GM18951 (cell line): Measurements from ENCODE around the gene LRRC72.
"Not testable (repeated sequence)": the region's sequence is repeated elsewhere in the genome, so short reads cannot be mapped to it uniquely, and the experiment has no call there.

Source experiments
- POLR2A ChIP-seq: IDR thresholded peaks from 4 replicates; pipeline ENCODE4 v1.6.1; 2011; ENCODE audit warnings: mild to moderate bottlenecking; ENCODE audit not compliant: insufficient read length, insufficient read depth; ENCODE audit errors: extremely low read depth
- in situ Hi-C: fragments of 300-500 bp; cut with MboI; formaldehyde crosslinking; loops from one replicate; pipeline ENCODE4 v1.12.0; 2022; ENCODE audit warnings: low sequenced_read_pairs, mixed read lengths, inconsistent platforms; ENCODE audit not compliant: unreplicated experiment

Gene LRRC72

DNA sequence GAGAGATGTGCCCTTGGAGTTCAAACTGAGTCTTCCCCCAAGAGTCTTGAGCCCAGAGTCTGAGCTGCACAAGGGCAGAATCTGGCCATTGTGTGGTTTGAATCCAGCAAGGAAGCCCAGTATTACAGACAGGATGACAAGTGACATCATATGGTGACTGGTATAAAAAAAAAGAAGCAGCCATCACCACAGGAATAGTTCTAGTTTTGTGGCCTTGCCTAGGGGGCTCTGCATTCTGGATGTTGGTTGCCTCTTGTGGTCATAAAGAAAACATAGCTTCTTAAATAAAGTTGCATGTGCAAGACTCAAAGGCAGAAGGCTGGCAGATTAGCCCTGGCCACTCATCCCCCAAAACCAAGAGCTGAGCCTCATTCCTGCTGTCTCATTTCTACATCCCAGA, 16.8 kb upstream of the LRRC72 start:
- in situ Hi-C loops, result no loop called here

DNA sequence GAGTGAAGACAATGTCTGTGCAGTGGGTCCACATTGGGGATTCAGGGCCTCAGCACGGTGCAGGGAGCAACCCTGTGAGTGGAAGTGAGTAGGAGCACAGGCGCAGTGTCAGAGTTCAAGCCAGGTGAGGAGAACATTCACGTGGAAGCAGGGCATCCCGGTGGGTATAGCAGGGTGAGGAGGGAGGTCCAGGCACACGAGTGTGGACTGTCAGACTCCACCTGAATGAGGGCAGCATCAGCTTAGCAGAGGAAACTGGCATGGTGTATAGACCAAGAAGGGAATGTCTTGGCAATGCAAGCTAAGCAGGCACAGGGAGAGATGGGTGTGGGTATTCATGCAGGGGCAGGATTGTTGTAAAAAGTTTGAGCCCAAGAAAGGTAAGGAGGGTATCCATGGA, 15.3 kb upstream of the LRRC72 start:
- in situ Hi-C loops, result no loop called here
- TF ChIP-seq POLR2A, result no peak

More for the DNA sequence above, 16.8 kb upstream of the LRRC72 start:
- no peak for TF ChIP-seq POLR2A

DNA sequence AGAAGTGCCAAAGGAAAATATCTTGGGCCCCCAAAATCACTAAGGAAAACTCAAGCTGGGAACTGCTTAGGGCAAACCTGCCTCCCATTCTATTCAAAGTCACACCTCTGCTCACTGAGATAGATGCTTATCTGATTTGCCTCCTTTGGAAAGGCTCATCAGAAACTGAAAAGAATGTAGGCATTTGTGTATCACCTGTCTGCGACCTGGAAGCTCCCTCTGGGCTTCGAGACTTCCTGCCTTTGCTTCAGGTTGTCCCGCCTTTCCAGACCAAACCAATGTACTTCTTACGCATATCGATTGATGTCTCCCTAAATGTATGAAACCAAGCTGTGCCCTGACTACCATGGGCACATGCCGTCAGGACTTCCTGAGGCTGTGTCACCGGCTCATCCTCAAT, 14.5 kb upstream of the LRRC72 start:
- no peak for TF ChIP-seq POLR2A
- in situ Hi-C loops, result no loop called here

DNA sequence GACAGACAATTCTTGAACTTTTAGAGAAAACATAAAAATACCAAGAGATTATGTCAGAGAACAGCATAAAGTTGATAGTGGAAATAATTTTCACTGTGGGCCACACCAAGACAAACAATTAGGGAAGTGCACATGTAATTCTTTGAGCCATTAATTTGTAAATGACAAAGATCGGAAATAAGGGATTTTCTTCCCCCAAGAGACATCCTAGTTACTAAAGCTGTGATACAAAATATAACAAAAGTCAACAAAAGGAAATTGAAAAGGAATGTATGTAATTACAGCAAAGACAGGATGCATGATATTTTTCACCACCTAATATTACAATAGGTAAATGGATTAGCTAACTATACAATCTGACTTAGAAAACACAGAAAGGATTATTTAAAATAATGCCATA, 12.4 kb upstream of the LRRC72 start:
- no peak for TF ChIP-seq POLR2A
- in situ Hi-C loops, result no loop called here

DNA sequence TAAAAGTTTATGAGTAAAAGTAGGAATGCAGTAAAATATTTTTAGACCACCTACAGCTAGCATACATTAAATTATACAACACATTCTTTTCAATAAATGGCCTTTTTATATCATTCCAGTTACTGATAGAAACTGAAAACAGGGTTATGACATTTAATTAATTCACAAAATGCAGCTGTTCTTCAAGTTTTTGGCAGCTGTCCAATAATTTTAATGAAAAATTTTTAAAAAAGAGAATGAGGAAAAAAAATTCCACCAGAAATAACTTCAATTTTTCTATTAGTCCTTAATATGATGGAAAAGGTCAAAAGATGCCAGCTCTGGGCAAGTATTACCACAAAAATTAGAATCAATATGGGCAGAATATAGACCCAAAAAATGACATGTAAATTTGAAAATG, 11.9 kb upstream of the LRRC72 start:
- in situ Hi-C loops, result no loop called here
- no peak for TF ChIP-seq POLR2A

DNA sequence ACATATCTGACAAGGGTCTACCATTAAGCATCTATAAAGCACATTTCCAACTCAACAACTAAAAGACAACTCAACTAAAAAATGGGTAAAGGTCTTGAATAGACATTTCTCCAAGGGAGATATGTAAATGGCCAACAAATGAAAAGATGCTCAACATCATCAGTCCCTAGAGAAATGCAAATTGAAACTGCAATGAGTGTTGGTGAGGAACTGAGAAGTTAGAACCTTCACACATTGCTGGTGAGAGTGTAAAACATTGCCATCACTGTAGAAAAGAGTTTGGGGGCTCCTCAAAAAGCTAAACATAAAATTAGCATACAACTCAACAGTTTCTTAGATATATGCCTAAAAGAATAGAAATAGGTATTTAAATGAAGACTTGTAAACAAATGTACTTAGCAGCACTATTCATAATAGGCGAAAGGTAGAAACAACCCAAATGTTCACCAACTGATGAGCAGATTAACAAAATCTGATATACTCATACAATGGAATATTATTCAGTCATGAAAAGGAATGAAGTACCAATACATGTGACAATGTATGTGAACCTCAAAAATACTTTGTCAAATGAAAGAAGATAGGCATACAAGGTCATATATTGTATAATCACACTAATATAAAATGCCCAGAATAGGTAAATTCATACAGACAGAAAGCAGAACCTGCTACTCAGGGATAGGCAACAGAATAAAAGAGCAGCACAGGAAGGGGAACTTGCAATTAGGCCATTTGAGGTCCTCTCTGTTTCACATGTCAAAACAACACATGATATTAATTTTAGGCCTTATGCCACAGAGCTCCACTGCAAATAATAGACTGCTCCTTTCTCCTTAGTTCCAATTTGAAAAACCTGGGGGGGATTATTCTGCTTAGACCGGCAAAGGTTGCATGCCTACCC, 10.6 kb upstream of the LRRC72 start:
- TF ChIP-seq POLR2A, result no peak
- in situ Hi-C loops, result no loop called here

DNA sequence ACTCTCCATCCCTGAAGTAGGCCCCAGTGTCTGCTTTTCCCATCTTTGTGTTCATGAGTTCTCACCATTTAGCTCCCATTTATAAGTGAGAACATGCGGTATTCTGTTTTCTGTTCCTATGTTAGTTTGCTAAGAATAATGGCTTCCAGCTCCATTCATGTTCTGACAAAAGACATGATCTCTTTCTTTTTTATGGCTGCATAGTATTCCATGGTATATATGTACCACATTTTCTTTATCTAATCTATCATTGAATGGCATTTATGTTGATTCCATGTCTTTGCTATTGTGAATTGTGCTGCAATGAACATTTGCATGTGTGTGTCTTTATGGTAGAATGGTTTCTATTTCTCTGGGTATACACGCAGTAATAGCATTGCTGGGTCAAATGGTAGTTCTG, 6.6 kb upstream of the LRRC72 start:
- in situ Hi-C loops, result not testable (repeated sequence)

DNA sequence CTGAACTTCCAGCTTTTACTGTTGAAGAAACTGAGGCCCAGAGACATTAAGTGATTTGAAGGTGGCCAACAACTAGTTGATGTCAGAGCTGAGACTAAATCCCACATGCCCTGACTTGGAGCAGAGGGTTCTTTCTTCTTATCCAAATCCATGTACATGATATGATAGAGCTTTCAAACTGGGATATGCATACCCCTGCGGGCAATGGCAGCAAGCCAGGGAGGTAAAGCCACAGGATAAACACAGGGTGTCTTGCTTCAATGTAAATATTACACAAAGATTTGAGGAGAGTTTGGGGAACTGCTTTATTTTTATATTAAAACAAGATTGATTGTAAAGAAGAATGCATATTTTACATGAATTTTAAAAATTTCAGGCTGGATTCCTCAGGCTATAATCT, 2.3 kb upstream of the LRRC72 start:
- in situ Hi-C loops, result no loop called here

DNA sequence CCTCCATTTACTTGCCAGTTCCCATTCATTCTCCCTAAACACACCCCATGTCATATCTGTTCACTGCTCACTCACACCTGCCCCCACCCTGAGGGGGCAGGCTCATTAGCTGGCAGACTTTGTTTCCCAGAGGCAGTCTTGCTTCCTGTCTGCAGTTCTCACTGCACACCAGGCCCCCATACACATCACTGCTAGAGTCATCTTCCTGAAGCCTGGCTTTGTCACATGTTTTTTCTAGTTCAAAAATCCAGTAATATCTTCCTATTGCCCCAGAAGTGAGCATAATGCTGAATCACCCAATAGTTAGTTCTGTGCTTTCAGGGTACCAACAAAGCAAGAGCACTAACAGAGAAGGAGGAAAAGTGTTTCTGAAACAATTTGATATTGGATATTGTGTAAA, 1.9 kb downstream of the LRRC72 start:
- in situ Hi-C loops, result no loop called here
- TF ChIP-seq POLR2A, result no peak

More for the DNA sequence above, 2.3 kb upstream of the LRRC72 start:
- no peak for TF ChIP-seq POLR2A

DNA sequence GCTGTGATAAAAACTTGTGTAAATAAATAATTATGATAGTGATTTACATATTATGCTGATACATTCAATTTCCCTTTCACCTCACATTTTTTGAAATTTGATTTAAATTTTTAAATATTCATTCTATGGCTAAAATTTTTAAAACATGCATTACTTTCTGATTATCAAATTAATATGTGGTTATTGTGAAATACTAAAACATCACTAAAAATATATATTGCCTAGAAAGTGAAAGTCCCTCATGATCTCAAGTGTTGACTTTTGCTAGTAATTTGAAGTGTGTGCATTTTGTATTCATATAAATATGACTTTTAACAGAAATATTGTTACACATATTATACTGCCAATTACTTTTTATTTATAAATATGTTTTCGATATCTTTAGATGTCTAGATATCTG, 3.1 kb downstream of the LRRC72 start:
- TF ChIP-seq POLR2A, result no peak
- in situ Hi-C loops, result no loop called here

DNA sequence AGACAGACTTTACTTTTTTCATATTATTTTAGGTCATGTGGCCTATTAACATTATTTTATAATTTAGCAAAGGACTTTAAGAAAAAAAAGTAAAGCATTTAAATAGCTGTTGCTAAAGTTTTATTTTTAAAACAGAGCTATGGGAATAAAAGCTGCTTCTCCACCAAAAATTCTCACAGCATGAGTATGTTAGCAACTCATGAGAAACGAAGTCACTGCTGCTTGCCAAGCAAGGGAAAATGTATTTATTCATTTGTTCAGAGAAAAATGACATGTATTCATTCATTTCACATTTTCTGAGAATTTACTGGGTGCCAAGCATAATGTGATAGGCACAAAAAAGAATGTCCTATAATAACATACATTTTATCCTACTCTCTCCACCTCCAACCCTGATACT, 5.1 kb downstream of the LRRC72 start:
- TF ChIP-seq POLR2A, result no peak
- in situ Hi-C loops, result no loop called here

DNA sequence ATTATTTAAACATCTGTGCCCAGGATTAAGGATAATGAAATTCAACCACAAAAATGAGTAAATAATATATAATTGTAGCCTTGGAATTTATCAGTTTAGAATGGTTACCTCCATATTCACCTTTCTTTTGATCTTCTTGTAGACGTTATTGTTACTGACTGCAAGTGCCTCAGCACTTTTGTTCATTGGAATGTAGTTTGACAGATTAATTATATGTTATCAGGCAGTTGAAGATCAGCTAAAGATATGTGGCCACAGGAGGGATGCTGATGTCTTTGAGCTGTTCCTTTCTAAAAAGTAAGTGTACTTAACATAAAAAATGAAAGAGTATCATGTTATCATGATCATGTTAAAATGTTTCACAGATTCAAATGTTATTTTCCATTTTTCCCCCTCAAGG, 5.6 kb downstream of the LRRC72 start:
- TF ChIP-seq POLR2A, result no peak
- in situ Hi-C loops, result no loop called here

DNA sequence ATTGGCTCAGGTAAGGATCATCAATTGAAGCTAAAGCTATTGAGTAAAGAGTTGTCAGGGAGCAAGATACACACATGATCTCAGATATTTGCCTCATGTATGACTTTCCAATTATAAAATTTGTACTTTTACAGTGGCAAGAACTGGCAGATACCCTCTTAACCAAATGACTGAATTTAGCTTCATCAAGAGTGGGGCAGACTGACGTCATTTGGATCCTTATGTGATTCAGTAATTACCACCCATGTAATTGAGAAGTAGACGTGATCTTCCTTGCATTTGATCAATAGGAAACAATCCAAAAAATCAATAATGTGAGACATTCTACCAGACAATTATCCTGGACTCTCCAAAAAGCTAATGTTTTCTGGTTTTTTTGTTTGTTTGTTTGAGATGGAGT, 8.9 kb downstream of the LRRC72 start:
- TF ChIP-seq POLR2A, result no peak
- in situ Hi-C loops, result no loop called here

DNA sequence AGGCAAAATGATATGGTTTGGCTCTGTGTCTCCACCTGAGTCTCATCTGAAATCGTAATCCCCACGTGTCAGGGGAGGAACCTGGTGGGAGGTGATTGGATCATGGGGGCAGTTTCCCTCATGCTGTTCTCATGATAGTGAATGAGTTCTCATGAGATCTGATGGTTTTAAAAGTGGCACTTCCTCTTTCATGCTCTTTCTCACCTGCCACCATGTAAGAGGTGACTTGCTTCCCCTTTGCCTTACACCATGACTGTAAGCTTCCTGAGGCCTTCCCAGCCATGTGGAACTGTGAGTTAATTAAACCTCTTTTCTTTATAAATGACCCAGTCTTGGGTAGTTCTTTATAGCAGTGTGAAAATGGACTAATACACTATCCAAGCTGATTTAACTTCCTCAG, 13.9 kb downstream of the LRRC72 start:
- in situ Hi-C loops, result not testable (repeated sequence)

DNA sequence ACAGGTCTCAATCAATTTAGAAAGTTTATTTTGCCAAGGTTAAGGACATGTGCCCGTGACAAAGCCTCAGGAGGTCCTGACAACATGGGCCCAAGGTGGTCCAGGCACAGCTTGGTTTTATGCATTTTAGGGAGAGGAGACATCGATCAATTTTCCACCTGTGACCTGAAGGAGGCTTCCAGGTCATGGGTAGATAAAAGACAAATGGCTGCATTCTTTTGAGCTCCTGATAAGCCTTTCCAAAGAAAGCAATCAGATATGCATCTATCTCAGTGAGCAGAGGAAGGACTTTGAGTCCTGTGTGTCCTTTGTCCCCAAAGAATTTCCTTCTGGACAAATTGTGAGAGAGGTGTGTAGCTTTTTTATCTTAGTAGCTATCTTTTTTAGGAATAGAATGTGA, 15.8 kb downstream of the LRRC72 start:
- TF ChIP-seq POLR2A, result no peak
- in situ Hi-C loops, result no loop called here
